Tibial artery (tissue), 4 donors: ENCODE results near the gene SH3BGRL3.

Source experiments
- DNase-seq, 2 donors: peaks; one replicate each; pipeline ENCODE4 v3.0.0-alpha.2; 2019
- H3K27ac ChIP-seq, 2 donors: fragments of 200-600 bp; sonication (generic) in 1 of 2; 1 replicate in 1 of 2; 2 replicates in 1 of 2; pipeline ENCODE4 v1.5.1; 2018 to 2019; ENCODE audit warnings: mild to moderate bottlenecking in 1 of 2
- H3K27me3 ChIP-seq, 2 donors: fragments of 200-600 bp; sonication (generic) in 1 of 2; one replicate each; pipeline versions ENCODE4 v1.5.1 to v1.6.0; 2016 to 2019
- H3K36me3 ChIP-seq, 3 donors: fragments of 200-600 bp; sonication (generic) in 2 of 3; one replicate each; pipeline ENCODE4 v1.5.1; 2016 to 2019; ENCODE audit warnings: mild to moderate bottlenecking in 2 of 3
- H3K4me1 ChIP-seq, 4 donors: fragments of 200-600 bp; sonication (generic) in 2 of 4; 1 replicate in 3 of 4; 2 replicates in 1 of 4; pipeline ENCODE4 v1.5.1; 2016 to 2019
- H3K4me3 ChIP-seq, 2 donors: fragments of 200-600 bp; sonication (generic) in 1 of 2; 1 replicate in 1 of 2; 2 replicates in 1 of 2; pipeline ENCODE4 v1.5.1; 2018 to 2019; ENCODE audit warnings: mild to moderate bottlenecking in 2 of 2
- H3K9me3 ChIP-seq, 3 donors: fragments of 200-600 bp; sonication (generic) in 1 of 3; one replicate each; pipeline ENCODE4 v1.5.1; 2016 to 2019
- intact Hi-C: fragments of 100-400 bp; cut with DNase I; formaldehyde crosslinking; loops from one replicate; pipeline ENCODE4 v1.15.0; 2023; ENCODE audit warnings: low total_unique reads
- TF ChIP-seq, protein P1 (sequence below), 2 experiments: fragments of 200-600 bp in 1 of 2; fragments of 450-650 bp in 1 of 2; IDR thresholded peaks; one replicate each; pipeline ENCODE4 v1.5.1; 2017 to 2019; ENCODE audit warnings: antibody characterized with exemption in 2 of 2, mild to moderate bottlenecking in 1 of 2, moderate library complexity in 1 of 2

SH3BGRL3 gene

DNA sequence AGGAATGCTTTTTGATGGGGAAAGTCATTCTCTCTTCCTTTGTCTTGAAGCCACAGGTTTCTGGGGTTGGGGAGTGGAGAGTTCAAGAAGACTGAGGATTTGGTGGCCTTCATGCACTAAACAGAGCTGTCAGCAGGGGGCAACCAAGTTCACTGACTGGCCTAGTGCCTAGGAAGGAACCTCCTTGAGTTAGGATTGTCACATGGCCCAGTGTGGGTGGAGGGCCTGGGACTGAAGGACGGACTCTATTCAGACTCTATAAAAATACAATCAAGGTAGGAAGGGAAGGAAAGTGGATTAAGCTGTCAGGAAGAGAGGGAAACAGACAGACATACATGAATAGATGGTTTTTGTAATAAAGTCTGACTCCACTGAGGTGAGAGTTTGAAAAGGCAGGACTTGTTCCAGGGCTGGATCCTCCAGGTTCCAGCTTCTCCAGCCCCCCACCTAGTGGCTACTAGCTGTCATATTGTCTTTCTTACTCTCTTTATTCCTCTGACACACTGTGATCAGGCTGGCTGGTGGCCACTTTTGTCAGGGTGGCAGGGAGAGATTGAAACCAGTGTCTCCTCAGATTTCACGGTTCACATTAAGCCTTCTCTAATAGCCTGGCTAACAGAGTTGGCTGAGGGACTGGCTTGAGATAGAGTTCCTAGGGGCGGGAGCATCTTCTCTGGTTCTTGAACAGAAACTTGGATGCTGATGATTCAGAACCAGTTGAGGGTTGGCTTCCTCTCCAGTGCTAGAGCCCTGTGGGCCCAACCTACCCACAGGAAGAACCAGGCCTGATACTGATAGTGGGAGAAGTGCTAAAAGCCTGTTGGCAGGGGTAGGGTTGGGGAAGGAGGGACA, 4.1 kb upstream of the SH3BGRL3 start:
- intact Hi-C loops, result loop anchor here (2.0 to 5.0 kb wide), 2 partner anchors 47 to 1341 kb away; no protein-coding TSS in a partner anchor
- H3K4me3 ChIP-seq, result no peak overlapping the region
- no peaks in the 10 kb centered on the region for H3K9me3 ChIP-seq
- peaks cover 0 to 52% (median 43%) of the 10 kb centered on the region in 4 donors for H3K4me1 ChIP-seq
- peak overlapping the region; percentile 52 to 86 for H3K27ac ChIP-seq
- DNase-seq, result peak; percentile 87 to 92
- peaks cover 0 to 3% (median 0%) of the 10 kb centered on the region in 3 donors for H3K36me3 ChIP-seq
- TF ChIP-seq, protein P1, sequence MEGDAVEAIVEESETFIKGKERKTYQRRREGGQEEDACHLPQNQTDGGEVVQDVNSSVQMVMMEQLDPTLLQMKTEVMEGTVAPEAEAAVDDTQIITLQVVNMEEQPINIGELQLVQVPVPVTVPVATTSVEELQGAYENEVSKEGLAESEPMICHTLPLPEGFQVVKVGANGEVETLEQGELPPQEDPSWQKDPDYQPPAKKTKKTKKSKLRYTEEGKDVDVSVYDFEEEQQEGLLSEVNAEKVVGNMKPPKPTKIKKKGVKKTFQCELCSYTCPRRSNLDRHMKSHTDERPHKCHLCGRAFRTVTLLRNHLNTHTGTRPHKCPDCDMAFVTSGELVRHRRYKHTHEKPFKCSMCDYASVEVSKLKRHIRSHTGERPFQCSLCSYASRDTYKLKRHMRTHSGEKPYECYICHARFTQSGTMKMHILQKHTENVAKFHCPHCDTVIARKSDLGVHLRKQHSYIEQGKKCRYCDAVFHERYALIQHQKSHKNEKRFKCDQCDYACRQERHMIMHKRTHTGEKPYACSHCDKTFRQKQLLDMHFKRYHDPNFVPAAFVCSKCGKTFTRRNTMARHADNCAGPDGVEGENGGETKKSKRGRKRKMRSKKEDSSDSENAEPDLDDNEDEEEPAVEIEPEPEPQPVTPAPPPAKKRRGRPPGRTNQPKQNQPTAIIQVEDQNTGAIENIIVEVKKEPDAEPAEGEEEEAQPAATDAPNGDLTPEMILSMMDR (IDR thresholded peaks at IDR 0.05), result peak; percentile 81 to 96
- no peaks in the 10 kb centered on the region for H3K27me3 ChIP-seq

GRCh38 chr1:26276432-26276838, 3.5 kb upstream of the SH3BGRL3 start:
- TF ChIP-seq, protein P1 (IDR thresholded peaks at IDR 0.05), result no peak
- DNase-seq, result no peak
- intact Hi-C loops, result loop anchor here (5.0 kb wide), 1 partner anchor 1341 kb away; no protein-coding TSS in a partner anchor
- no peaks in the 10 kb centered on the region for H3K36me3 ChIP-seq
- H3K4me1 ChIP-seq, result peaks cover 0 to 59% (median 50%) of the 10 kb centered on the region in 4 donors
- peak overlapping the region; percentile 52 to 86 for H3K27ac ChIP-seq
- H3K27me3 ChIP-seq, result no peaks in the 10 kb centered on the region
- no peak overlapping the region for H3K4me3 ChIP-seq
- no peaks in the 10 kb centered on the region for H3K9me3 ChIP-seq

DNA sequence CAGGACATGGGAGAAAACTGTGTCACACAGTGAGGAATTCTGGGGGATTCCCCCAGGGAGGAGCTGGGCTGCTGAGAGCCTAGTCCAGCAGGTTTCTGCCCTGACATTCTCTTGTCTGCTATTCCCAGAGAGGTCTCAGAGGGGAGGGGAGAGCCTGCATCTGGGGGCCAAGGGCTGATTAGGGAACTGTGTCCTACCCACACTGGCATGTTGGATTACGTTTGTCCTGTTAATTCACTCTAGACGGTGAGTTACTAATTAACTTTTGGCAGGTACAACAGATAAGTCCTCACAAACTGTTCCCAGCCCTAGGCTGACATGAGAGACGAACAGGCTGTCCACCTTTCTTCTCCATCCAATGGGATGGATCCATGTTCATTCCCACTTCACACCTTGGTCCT, 2.6 kb upstream of the SH3BGRL3 start:
- Histone ChIP-seq H3K4me3 (no peak overlapping the region), H3K27me3 (no peaks in the 10 kb centered on the region), H3K9me3 (no peaks in the 10 kb centered on the region), H3K36me3 (no peaks in the 10 kb centered on the region), H3K27ac (peak overlapping the region; percentile 86 to 92), H3K4me1 (peaks cover 0 to 67% (median 57%) of the 10 kb centered on the region in 4 donors)
- intact Hi-C loops, result loop anchor here (5.0 kb wide), 1 partner anchor 1340 kb away; no protein-coding TSS in a partner anchor
- no peak for DNase-seq
- TF ChIP-seq, protein P1 (IDR thresholded peaks at IDR 0.05), result no peak

DNA sequence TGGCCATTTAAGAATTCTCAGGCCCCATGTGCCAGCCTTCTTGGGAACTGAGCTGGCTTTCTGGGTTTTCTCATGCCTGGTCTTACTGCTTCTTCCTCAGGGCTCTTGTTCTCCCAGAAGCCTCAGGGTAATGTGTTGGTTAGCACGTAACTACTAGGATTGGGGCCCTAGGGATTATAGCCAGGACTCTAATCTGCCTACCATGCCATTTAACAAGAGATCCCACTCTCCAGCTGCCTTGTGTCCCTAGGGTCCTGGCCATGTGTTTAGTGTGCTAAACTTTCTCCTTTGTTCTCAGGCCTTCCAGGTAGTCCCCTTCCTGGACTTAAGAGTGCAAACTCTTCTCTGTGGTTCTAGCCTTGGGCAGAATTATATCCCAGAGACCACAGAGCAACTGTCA, 2.2 kb upstream of the SH3BGRL3 start:
- Histone ChIP-seq H3K9me3 (no peaks in the 10 kb centered on the region), H3K4me3 (no peak overlapping the region), H3K4me1 (peaks cover 0 to 70% (median 60%) of the 10 kb centered on the region in 4 donors), H3K27ac (peak overlapping the region; percentile 86 to 92), H3K36me3 (no peaks in the 10 kb centered on the region), H3K27me3 (no peaks in the 10 kb centered on the region)
- TF ChIP-seq, protein P1 (IDR thresholded peaks at IDR 0.05), result no peak
- intact Hi-C loops, result loop anchor here (5.0 kb wide), 1 partner anchor 1340 kb away; no protein-coding TSS in a partner anchor
- DNase-seq, result no peak

DNA sequence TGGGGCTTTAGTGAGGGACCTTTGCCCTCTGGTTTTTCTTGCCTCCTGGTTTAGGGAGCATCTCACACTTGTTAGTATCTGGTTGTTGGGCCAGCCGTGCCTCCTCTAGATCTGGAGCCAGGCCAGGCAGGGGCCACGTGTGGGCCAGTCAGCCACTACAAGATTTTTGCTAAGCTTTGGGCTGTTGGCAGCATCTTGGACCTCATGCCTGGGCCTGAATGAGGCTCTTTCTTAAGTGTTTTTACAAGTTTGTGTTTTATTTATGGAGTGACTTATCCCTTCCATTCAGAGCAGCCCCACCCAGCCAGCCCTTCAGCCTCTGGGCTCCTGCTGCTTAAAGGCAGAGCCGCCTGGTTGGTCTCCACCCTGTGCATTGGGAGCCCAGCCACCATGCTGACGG, 1.6 kb upstream of the SH3BGRL3 start:
- Histone ChIP-seq H3K27ac (peak overlapping the region; percentile 86 to 92), H3K9me3 (no peaks in the 10 kb centered on the region), H3K36me3 (no peaks in the 10 kb centered on the region), H3K27me3 (no peaks in the 10 kb centered on the region), H3K4me3 (no peak overlapping the region), H3K4me1 (peaks cover 0 to 73% (median 62%) of the 10 kb centered on the region in 4 donors)
- intact Hi-C loops, result loop anchor here (5.0 kb wide), 1 partner anchor 1339 kb away; no protein-coding TSS in a partner anchor
- DNase-seq, result peak; percentile 74 to 91
- TF ChIP-seq, protein P1 (IDR thresholded peaks at IDR 0.05), result no peak
